ENCODE measurements around the gene TACC2.
"Not testable (repeated sequence)": the region's sequence is repeated elsewhere in the genome, so short reads cannot be mapped to it uniquely, and the experiment has no call there.

The TACC2 gene

GRCh38 chr10:122198631-122199030 lies 209.7 kb downstream of the TACC2 start:
- no peak for DNase-seq

- DNase-seq = no peak
Observed at GRCh38 chr10:122199070-122199469, 210.1 kb downstream of the TACC2 start.

GRCh38 chr10:122199689-122200088 lies 210.7 kb downstream of the TACC2 start:
- no peak for DNase-seq

GRCh38 chr10:122201401-122201800 lies 212.4 kb downstream of the TACC2 start:
- DNase-seq = no peak

GRCh38 chr10:122203180-122203579 lies 214.2 kb downstream of the TACC2 start:
- DNase-seq = not testable (repeated sequence)

GRCh38 chr10:122204691-122205489 lies 215.9 kb downstream of the TACC2 start:
- DNase-seq = no peak

- DNase-seq = no peak
Observed at GRCh38 chr10:122206471-122207065, 217.6 kb downstream of the TACC2 start.

GRCh38 chr10:122207163-122207562 lies 218.2 kb downstream of the TACC2 start:
- DNase-seq = no peak

GRCh38 chr10:122207596-122207995 lies 218.6 kb downstream of the TACC2 start:
- peak; percentile 74 for DNase-seq

- DNase-seq = no peak
Observed at GRCh38 chr10:122208571-122209430, 219.8 kb downstream of the TACC2 start.

- DNase-seq = no peak
Observed at GRCh38 chr10:122210481-122211265, 221.7 kb downstream of the TACC2 start.

GRCh38 chr10:122213364-122213763 lies 224.4 kb downstream of the TACC2 start:
- no peak for DNase-seq

- DNase-seq = no peak
Observed at GRCh38 chr10:122213766-122214165, 224.8 kb downstream of the TACC2 start.

GRCh38 chr10:122216047-122216446 lies 227.1 kb downstream of the TACC2 start:
- DNase-seq = no peak

GRCh38 chr10:122219340-122219739 lies 230.4 kb downstream of the TACC2 start:
- DNase-seq = no peak

- no peak for DNase-seq
Observed at GRCh38 chr10:122220736-122221135, 231.8 kb downstream of the TACC2 start.

GRCh38 chr10:122221958-122222357 lies 233.0 kb downstream of the TACC2 start:
- no peak for DNase-seq

- DNase-seq = no peak
Observed at GRCh38 chr10:122222638-122223037, 233.7 kb downstream of the TACC2 start.

GRCh38 chr10:122224159-122224558 lies 235.2 kb downstream of the TACC2 start:
- DNase-seq = no peak

- no peak for DNase-seq
Observed at GRCh38 chr10:122225330-122225729, 236.4 kb downstream of the TACC2 start.

GRCh38 chr10:122227754-122228153 lies 238.8 kb downstream of the TACC2 start:
- DNase-seq = no peak

GRCh38 chr10:122229666-122230065 lies 240.7 kb downstream of the TACC2 start:
- no peak for DNase-seq

- no peak for DNase-seq
Observed at GRCh38 chr10:122230222-122230621, 241.3 kb downstream of the TACC2 start.

Data from retina (tissue), 1 donor.